ENCODE data around the gene ALDH4A1. TPM values are rescaled to one million over a fixed set of nuclear protein-coding genes. Genes with fewer than 3 reads are reported as not detected.

Gene ALDH4A1
- total RNA-seq, 1 donor from 2014 or later = 74.4 TPM

DNA sequence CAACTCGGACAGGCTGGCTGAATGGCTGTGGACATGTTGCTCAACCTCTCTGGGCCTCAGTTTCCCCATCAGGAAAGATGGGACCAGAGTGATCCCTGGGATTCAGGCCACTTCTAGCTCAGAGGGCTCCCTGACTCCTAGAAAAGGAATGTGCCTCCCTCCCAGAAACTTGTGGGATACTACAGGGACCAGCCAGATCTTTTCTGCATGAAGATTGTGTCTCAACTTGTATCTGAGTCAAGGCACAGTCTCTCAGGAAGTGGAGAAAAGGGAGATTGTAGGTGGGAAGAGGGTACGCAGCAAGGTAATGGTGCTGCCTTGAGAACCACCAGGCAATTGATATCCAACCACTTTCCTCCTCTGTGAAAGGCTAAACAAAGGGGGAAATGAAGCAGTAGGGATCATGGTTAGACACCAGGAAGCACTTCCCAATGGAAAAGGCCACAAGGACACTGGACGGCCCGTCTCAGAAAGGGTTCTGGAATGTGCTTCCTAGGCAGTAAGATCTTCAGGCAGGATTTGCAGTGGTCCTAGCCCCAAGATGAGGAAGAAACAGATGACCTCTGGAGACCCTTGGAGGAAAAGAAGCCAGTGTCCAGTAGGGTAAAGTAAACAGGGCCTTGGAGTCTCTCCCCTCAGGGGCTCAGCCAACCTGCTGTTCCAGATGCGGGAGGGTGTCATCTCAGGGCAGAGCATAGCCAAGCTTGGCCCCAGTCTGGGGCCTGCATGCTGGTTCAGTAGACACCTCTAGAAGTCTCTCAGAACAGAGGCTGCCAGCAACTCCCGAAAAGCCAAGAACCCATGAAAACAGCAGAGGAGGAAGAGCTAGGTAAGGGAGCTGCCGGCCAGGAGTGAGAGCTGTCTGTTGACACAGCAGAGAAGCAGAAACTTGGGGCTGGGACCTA, 37.3 kb upstream of the ALDH4A1 start:
- DNase-seq (ENCODE audit: low spot score) = no peak

DNA sequence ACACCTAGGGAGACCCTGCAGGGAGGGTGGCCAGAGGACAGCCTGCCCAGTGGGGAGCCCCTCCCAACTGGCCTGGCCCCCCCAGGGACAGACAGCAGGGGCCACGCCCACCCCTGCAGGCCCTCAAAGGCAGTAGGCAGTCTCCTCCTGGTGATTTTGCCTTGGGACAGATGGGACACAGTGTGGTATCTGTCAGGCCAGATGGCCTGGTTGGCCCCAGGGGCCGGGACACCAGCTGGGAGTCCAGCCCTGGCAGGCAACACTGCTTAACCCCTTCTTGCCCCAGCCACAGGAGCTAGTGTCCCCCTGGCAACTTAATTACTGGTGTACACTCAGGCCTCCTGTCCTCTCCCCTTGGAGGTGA, 36.3 kb upstream of the ALDH4A1 start:
- DNase-seq (ENCODE audit: low spot score) = no peak

DNA sequence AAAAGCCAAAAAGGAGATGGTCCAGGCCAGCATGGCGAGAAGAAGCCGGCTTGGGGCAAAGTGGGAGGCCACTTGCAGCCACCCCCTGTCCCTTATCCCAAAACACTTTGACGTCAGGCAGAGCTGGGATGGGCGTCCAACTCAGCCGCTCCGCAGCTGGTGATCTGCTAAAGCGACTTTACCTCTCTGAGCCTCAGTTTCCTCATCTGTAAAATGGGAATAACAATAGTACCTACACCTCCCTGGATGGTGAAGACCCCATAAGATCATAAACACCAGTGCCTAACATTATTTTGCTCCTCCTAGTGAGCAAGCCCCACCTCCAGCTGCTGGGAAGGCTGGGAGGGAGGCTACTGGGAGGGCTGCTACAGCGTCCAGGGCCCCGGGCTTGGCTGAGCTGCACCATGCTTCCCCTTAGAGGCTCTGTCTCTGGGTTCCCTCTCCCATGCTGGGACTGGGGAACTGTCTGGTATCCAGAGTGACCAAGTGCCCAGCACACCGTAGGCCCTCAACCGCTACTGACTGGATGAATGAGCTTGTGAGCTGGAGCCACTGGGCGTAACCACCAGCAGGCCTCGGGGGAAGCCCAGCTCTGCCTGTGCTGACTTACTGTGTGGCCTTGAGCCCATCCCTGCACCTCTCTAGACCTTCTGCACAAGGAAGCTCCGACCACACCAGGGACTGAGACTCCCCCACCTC, 35.8 kb upstream of the ALDH4A1 start:
- no peak for DNase-seq (ENCODE audit: low spot score)

DNA sequence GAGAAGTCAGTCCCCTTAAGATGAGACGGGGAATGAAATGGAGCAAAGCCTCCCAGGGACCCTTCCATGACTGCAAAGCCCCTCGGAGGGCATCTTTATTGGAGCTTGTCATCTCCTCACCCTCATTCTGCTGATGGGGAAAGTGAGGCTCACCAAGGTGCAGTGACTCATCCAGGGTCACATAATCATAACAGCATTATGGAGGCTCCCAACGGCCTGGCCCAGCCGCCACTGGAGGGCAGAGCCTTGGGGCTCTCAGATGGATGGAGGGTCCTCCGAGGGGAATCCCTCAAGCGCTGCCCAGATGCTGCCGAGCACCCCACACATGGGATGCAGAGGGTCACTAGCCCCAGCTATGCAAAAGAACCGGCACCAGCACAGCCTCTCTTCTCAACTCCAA, 35.2 kb upstream of the ALDH4A1 start:
- no peak for DNase-seq (ENCODE audit: low spot score)

DNA sequence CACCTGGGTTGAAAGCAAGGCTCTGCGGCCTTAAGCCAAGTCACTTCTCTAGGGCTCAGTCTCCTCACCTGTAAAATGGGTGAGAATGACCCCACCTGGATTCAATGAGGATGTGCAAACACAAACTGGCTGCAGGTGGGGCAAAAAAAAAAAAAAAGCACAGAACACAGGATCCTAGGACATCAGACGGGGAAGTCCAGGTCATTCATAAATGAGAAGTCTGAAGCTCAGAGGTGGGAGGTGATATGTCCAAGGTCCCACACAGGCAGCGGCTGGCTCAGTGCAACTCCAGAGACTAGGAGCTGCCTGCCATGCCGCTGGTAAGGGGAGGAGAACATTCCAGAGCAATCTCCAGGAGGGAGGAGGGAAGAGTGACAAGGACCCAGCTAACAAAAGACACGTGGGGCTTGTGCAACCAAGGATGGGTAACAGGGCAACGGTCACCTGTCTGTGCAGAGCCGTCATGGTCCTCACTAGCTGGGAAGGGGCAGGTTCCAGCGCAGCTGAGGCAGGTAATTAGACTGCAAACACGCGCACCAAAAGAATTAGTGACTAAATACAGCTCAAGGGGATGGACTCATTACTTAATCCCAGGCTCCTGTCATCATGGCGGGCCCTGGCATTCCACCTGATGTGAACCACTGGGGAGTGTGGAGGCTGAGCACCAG, 34.6 kb upstream of the ALDH4A1 start:
- DNase-seq (ENCODE audit: low spot score) = no peak

DNA sequence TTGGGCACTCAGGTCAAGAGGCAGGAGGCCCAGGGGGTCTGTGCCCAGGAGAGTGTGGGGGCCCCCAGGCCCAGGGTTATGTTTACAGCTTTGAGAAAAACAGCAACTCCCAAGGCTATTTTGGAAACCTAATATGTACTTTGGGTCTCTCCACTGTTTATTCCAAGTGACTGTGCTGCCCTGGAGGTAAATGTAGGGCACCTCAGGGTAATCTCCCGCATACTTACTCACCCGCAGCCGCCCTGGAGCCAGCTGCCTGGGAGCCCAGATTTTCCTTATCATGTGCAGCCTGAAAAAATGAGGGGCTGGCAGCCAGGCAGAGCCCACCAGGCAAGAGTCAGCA, 34.1 kb upstream of the ALDH4A1 start:
- DNase-seq (ENCODE audit: low spot score) = no peak

DNA sequence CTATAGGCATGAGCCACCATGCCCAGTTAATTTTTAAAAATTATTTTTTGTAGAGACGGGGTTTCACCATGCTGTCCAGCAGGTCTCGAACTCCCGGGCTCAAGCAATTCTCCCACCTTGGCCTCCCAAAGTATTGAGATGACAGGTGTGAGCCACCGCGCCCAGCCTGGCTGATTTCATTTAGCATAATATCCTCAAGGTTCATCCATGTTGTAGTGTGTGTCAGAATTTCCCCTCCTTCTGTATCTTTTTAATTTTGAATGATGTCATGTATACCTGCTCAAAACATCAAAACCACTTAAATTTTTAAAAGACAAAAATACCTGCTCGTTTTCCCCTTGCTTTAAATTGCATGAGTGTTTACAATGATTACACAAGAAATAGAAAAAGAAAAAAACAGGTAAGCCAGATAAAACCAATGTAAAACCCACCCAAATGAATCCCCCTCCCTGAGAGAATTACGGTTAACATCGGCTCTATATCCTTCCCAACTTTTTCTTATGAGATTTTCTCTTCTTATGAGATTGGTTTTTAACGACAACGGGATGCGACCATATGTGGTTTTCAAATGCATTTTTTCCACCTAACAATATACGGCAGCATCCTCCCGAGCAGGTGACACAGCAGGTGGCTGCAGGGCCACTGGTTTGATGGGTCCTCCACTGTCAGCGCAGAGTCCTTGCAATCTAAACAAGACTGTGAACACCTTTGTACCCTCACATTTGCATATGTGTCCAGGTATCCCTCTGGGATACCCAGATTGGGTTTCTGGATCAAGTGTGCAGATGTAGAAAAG, 32.0 kb upstream of the ALDH4A1 start:
- DNase-seq (ENCODE audit: low spot score) = no peak

DNA sequence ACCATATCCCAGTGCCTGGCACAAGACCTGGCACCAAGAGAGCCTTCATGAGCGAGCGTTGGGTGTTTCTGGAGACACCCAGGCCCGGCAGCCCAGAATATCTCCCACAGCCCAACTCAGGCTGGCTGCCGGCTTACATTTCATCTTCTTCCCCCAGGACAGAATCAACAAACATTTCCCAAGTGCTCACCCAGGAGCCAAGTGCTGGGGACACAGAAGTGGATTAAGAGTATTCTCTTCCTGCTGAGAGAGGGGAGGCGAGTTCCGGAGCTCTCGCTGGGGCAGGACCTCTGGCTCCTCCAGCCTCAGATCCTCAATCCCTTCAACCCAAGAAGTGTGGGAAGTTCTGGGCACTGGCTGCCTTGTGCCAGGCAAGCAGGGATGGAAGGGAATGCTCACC, 30.5 kb upstream of the ALDH4A1 start:
- DNase-seq (ENCODE audit: low spot score) = no peak

DNA sequence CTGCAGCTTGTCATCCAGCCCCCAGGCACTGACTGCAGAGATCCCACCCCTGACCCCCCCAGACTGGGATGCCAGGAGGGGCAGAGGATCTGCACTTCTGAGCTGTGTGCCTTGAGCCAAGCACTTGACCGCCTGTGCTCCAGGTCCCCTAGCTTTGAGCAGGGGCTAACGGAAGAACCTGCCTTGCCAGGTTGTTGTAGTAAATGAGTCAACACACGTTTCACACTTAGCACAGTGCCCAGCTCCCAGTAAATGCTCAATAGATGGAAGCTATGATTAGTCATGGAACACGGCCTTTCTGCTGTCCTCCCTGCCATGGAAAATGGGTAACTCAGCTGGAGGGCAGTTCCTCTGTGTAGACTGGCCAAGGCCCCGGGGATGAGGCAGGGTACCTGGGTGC, 30.0 kb upstream of the ALDH4A1 start:
- DNase-seq (ENCODE audit: low spot score) = no peak

DNA sequence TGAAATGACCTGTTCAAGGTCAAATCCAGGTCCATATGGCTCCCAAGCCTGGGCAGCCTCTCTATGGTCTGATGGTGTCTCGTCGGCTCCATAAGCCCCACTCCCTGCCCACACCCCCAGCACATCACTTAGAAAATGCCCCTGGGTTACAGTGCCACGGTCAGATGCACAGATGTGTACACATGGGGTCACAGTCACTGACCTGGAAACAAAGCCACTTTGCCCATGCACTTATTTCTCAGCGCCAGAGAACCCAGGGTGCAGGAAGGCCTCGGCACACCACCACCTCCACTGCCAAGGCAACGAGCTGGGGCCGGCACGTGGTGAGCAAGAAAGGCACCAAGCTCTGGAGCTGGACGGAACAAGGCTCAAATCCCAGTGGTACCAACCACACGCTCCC, 29.4 kb upstream of the ALDH4A1 start:
- no peak for DNase-seq (ENCODE audit: low spot score)

DNA sequence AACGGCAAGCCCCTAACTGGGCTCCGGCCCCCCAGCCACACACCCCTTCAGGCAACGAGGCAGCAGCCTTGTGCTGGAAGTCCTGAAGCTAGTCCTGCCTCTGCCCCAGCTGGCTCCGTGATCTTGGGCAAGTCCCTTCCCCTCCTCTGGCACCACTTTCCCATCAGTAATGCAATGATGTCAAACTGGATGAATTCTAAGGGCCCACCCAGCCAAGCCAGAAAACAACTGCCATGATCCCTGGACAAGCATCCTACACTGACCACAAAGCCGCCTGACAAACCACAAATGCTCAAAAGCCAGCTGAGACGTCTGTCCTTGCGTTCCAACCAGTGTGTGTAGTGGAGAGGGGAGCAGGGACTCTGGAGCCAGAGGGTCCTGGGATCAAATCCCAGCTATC, 27.3 kb upstream of the ALDH4A1 start:
- DNase-seq (ENCODE audit: low spot score) = no peak

DNA sequence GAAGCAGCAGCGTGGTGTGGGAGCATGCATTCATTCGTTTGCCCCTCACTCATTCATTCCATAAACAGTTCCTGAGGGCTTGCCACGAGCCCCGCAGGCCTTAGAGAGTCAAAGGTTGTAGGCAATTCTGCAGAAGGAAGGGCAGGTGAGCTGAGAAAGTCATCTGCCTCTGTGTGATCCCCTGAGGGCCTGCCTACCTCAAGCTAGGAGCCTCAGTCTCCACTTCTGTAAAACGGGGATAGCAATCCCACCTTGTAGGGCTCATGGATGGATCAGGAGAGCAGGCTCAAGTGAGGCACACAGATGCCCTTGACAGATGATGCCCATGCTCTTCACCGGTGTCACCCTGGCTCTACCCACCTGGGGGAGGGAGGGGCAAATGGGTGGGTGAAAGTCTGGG, 26.6 kb upstream of the ALDH4A1 start:
- no peak for DNase-seq (ENCODE audit: low spot score)

DNA sequence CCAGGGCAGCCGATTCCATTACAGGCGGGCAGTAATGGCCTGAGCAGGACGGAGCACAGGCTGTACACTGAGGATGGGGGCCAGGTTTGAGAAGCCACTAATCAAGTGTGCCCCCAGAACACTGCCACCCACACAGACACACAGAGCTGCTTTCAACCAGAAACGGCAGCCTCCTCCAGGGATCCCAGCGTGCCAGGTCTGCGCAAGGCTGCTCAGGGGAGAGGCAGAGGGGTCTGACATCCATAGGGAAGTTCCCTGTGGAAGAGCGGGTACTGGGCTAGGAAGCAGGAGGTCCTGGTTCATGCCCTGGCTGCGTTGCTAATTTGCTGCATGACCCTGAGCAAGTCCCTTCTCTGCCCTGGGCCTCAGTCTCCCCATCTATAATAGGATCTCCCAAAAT, 26.1 kb upstream of the ALDH4A1 start:
- no peak for DNase-seq (ENCODE audit: low spot score)

DNA sequence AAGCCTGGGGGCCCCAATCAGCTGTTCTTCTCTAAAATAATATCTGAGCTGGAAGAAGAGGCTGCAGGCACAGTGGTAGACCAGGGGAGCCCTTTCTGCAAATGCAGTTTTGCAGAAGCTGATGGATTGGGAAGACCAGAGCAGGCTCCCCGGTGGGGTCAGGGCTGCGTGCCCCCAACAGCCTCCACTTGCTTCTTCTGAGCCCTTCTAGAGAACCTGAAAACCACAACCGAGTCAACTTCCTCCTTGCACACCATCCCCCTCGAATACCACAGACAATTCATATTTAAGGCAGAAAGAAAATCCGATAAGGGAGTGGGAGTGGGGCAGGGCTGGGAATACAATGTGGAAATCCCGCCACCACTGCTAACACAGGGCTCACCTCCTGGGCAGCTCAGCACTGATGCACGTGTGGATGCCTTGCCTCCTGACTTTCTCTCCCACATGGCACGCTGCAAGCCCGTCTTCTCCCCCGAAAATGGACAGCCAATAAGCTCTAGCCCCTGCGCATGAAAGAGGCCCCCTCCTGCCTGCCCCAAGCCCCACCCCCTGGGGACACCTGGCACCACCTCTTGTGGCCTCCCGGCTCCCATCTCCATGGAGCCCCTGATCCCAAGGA, 25.4 kb upstream of the ALDH4A1 start:
- no peak for DNase-seq (ENCODE audit: low spot score)

DNA sequence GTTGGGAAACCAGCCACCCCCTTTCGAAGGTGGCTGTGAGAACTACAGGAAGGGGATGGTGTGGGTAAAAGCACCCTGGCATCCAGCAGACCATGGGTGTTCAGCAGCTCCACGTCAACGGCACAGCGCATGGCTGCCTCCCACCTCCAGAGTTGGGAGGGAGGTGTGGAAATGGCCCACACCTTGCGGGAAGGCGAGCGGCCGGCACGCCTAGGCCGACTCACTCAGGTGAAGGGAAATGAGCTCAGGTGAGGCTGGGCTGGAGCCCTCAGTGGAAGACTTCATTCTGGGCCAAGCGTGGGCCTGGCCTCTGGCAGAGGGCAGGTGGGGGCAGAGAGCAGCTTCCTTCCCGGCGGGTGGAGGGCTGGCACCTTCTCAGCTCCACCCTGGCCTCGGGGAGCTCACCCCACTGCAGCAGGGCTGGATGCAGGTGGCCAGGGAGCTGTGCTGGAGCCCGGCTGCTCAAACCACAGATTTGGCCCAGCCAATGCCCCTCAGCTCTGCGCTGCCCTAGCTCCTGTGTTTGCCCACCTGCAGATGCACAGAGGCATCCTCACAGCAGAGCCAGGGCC, 24.8 kb upstream of the ALDH4A1 start:
- no peak for DNase-seq (ENCODE audit: low spot score)

DNA sequence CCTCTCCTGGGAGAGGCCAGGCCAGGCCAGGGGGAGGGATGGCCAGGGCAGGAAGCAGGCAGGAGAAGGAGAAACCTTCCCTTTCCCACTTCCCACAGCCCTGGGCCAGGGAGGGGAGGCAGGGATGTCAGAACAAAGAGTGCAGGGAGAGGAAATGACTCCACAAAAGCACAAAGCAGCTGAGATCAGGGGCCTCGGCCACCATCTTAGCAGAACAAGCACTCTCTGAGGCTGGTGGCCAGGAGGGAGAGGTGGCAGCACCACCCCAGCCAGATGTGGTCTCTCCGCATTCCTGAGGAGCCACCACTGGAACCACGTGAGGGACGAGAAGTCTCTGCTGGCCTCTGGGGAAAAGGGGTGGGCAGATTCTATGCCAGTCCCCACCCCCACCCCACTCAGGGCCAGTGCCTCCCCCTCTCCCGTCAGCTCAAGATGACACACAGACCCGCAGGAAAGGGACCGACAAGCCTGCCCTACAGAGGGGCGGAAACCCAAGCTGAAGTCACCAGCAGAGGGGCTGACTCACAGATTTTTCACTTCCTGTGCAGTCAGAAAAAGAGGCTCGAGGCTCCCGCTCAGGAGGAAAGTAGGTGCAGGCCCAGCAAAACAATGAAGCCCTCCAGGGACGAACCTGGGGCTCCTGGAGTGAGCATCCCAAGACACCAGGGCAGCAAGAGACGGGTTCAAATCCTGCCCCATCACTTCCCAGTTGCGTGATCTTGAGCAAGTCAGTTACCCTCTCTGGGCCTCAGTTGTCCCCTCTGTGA, 24.1 kb upstream of the ALDH4A1 start:
- peak; percentile 85 for DNase-seq (ENCODE audit: low spot score)

DNA sequence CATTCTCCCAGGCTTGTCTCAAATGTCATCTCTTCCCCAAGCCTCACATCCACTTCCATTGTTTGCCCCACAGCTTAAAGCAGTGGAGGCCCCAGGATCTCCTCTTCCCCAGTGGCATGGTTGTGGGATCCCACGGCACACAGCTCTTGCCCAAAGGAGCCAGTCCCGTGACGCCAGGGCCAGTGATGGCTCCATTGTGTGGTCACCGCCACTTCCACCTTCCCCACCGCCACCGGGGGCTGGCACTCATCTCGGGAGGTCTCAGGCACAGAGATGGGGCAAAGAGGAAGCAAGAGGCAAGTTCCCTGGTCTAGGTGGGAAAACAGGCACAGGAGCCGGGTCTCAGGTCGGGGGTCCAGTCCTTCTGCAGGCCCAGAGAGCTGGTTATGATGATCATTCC, 22.9 kb upstream of the ALDH4A1 start:
- no peak for DNase-seq (ENCODE audit: low spot score)

DNA sequence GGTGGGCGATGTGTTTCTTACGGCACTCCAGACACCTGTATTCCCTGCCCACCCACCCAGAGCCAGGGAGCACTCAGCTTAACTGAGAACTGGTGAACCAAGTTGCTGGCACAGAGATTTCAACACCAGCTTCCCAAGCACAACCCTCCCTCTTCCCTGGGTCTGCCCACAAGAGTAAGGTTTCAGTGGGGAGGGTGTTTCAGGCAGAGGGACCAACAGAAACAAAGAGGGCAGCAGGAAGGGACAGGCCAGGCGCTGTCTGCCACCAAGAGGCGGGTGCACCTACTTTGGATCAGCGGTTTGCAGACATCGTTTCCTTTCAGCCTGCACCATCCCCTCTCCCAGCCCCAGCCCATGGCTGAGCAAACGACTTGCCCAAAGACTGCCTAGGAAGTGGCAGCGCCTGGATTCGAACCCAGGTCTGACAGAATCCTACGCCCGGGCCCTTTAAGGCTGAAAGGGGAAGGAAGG, 21.9 kb upstream of the ALDH4A1 start:
- DNase-seq (ENCODE audit: low spot score) = no peak

DNA sequence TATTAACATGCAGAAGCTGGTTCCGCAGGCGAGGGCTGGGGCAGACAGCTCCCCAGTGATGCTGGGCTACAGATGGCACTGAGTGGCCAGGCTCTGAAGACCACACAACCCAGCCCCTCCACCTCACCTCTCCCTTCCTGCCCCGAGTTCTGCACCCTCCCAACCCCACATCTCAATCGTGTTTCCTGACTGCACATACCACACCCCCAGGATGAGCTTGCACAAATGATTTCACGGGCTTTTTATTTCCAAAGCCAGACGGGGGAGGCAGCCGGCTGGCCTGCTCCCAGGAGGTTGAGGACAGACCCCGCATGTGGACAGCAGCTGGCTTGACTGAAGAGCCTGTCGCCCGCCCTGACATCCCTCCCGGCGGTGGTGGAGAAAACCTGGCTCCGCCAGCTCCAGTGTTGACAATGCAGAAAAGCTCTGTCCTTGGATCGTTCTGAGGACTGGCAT, 21.4 kb upstream of the ALDH4A1 start:
- no peak for DNase-seq (ENCODE audit: low spot score)
